ENCODE measurements around the gene SECISBP2.

SECISBP2 gene

GRCh38 chr9:89384783-89385182 lies 66.5 kb downstream of the SECISBP2 start:
- no peak for DNase-seq (ENCODE audit: low read depth)
- H3K4me3 ChIP-seq (ENCODE audit: low read depth, low read length) = no peak overlapping the region
- no peak for TF ChIP-seq CTCF (IDR thresholded peaks at IDR 0.05; ENCODE audit: insufficient read depth, low read depth, low read length, missing control alignments)

- no peak overlapping the region for H3K4me3 ChIP-seq (ENCODE audit: low read depth, low read length)
- DNase-seq (ENCODE audit: low read depth) = no peak
Observed at GRCh38 chr9:89386206-89386605, 67.9 kb downstream of the SECISBP2 start.

GRCh38 chr9:89386797-89387196 lies 68.5 kb downstream of the SECISBP2 start:
- no peak overlapping the region for H3K4me3 ChIP-seq (ENCODE audit: low read depth, low read length)
- no peak for DNase-seq (ENCODE audit: low read depth)
- no peak for TF ChIP-seq CTCF (IDR thresholded peaks at IDR 0.05; ENCODE audit: insufficient read depth, low read depth, low read length, missing control alignments)

More at GRCh38 chr9:89386206-89386605, 67.9 kb downstream of the SECISBP2 start:
- TF ChIP-seq CTCF (IDR thresholded peaks at IDR 0.05; ENCODE audit: insufficient read depth, low read depth, low read length, missing control alignments) = no peak

GRCh38 chr9:89387197-89387849 lies 69.0 kb downstream of the SECISBP2 start:
- no peak for TF ChIP-seq CTCF (IDR thresholded peaks at IDR 0.05; ENCODE audit: insufficient read depth, low read depth, low read length, missing control alignments)
- no peak for DNase-seq (ENCODE audit: low read depth)
- H3K4me3 ChIP-seq (ENCODE audit: low read depth, low read length) = no peak overlapping the region

- DNase-seq (ENCODE audit: low read depth) = no peak
- TF ChIP-seq CTCF (IDR thresholded peaks at IDR 0.05; ENCODE audit: insufficient read depth, low read depth, low read length, missing control alignments) = no peak
- H3K4me3 ChIP-seq (ENCODE audit: low read depth, low read length) = no peak overlapping the region
Observed at GRCh38 chr9:89388084-89388867, 70.0 kb downstream of the SECISBP2 start.

- no peak for DNase-seq (ENCODE audit: low read depth)
- TF ChIP-seq CTCF (IDR thresholded peaks at IDR 0.05; ENCODE audit: insufficient read depth, low read depth, low read length, missing control alignments) = no peak
- H3K4me3 ChIP-seq (ENCODE audit: low read depth, low read length) = no peak overlapping the region
Observed at GRCh38 chr9:89388868-89389177, 70.5 kb downstream of the SECISBP2 start.
